Ishikawa (cell line): ENCODE data around the gene PRR5.

Experiments
- CEBPB ChIP-seq: IDR thresholded peaks from 2 replicates; pipeline ENCODE4 v1.6.1; 2012
- CREB1 ChIP-seq: IDR thresholded peaks from 2 replicates; pipeline ENCODE4 v1.6.1; 2012; ENCODE audit warnings: low read depth
- EGR1 ChIP-seq: IDR thresholded peaks from 2 replicates; pipeline ENCODE4 v1.6.1; 2012
- EP300 ChIP-seq: IDR thresholded peaks from 2 replicates; pipeline ENCODE4 v1.6.1; 2012; ENCODE audit warnings: borderline replicate concordance
- FOXM1 ChIP-seq: IDR thresholded peaks from 2 replicates; pipeline ENCODE4 v1.6.1; 2012; ENCODE audit warnings: low read depth, borderline replicate concordance
- MAX ChIP-seq: IDR thresholded peaks from 2 replicates; pipeline ENCODE4 v1.6.1; 2012
- NFIC ChIP-seq: IDR thresholded peaks from 2 replicates; pipeline ENCODE4 v1.6.1; 2012
- RAD21 ChIP-seq: IDR thresholded peaks from 2 replicates; pipeline ENCODE4 v1.6.1; 2012; ENCODE audit warnings: low read depth
- REST ChIP-seq: IDR thresholded peaks from 2 replicates; pipeline ENCODE4 v1.6.1; 2012; ENCODE audit warnings: low read depth, mild to moderate bottlenecking
- TAF1 ChIP-seq: IDR thresholded peaks from 2 replicates; pipeline ENCODE4 v1.6.1; 2012; ENCODE audit warnings: low read depth, mild to moderate bottlenecking
- TCF12 ChIP-seq: IDR thresholded peaks from 2 replicates; pipeline ENCODE4 v1.6.1; 2012; ENCODE audit warnings: low read depth
- TEAD4 ChIP-seq: IDR thresholded peaks from 2 replicates; pipeline ENCODE4 v1.6.1; 2012
- USF1 ChIP-seq: IDR thresholded peaks from 2 replicates; pipeline ENCODE4 v1.6.1; 2012
- YY1 ChIP-seq: IDR thresholded peaks from 2 replicates; pipeline ENCODE4 v1.6.1; 2012; ENCODE audit warnings: low read depth
- ZBTB7A ChIP-seq: IDR thresholded peaks from 2 replicates; pipeline ENCODE4 v1.6.1; 2012; ENCODE audit warnings: low read depth

PRR5 gene

GRCh38 chr22:44701824-44702478, at the start of gene PRR5:
Gene PRR5, plus strand, starts transcription at chr22:44702204. Its CDS starts 271 bp downstream, at chr22:44702475.
- peak; percentile 88 for TF ChIP-seq USF1
- no peak for TF ChIP-seq NFIC
- TF ChIP-seq TAF1 = no peak
- peak; percentile 29; the same call in 1 of the 2 replicates for TF ChIP-seq EGR1
- TF ChIP-seq TCF12 = no peak
- no peak for TF ChIP-seq RAD21
- no peak for TF ChIP-seq FOXM1
- TF ChIP-seq YY1 = no peak
- no peak for TF ChIP-seq ZBTB7A
- TF ChIP-seq MAX = peak; percentile 94

GRCh38 chr22:44658311-44658953, 43.6 kb upstream of the PRR5 start:
- TF ChIP-seq CEBPB (no peak), REST (no peak), EGR1 (no peak), MAX (no peak), YY1 (no peak), RAD21 (no peak), USF1 (no peak), ZBTB7A (no peak), EP300 (no peak), NFIC (no peak), TEAD4 (no peak), TCF12 (no peak), CREB1 (no peak), FOXM1 (no peak), TAF1 (no peak)

- TF ChIP-seq MAX (no peak), FOXM1 (no peak), TEAD4 (no peak), NFIC (no peak), USF1 (no peak), CEBPB (no peak), ZBTB7A (no peak), YY1 (no peak), EP300 (no peak), REST (no peak), EGR1 (no peak), TAF1 (no peak)
These were observed 42.9 kb upstream of the PRR5 start for GRCh38 chr22:44659140-44659539.

- no peak for TF ChIP-seq NFIC
- no peak for TF ChIP-seq TCF12
- TF ChIP-seq FOXM1 = no peak
These were observed 41.8 kb upstream of the PRR5 start for GRCh38 chr22:44660051-44660830.

GRCh38 chr22:44661070-44661469, 40.9 kb upstream of the PRR5 start:
- TF ChIP-seq FOXM1 (no peak), ZBTB7A (no peak)
